ENCODE data around the gene SNTB2. TPM values are rescaled to one million over a fixed set of nuclear protein-coding genes. Genes with fewer than 3 reads are reported as not detected.

Gene SNTB2
- total and polyA plus RNA-seq, 2 of the 4 experiments (the other 2 are of a cell fraction) = 23.5 to 47.5 TPM

DNA sequence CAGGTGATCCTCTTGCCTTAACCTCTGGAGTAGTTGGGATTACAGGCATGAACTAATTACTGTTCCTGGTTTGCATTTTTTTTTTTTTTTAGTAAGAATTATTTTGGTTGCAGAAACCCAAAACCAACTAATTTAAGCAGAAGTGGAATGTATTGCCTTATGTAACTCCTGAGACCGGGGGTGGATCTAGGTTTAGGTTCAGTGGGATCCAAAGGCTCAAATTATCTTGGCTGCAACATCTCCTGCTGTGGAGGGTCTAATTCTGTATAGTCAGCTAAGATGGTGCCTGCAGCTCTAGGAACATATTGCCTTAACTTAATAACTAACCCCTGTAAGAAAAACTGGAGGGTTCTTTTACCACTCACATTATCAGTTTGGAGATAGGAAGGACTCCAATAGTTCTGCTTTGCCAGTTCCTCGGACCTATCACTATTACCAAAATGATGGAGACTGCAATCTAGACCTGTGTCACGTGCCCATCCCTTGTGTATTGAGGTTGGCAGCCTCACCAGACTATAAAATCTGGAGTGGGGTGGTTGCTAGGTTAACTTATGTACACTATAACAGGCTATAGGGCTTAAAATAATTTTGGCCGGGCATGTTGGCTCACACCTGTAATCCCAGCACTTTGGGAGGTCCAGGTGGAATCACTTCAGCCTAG lies 8.5 kb downstream of the SNTB2 start:
- dilution Hi-C loops (cut with HindIII; ENCODE audit: low sequenced_read_pairs, unreplicated experiment) = no loop called here

More for the DNA sequence above, 8.5 kb downstream of the SNTB2 start:
- Histone ChIP-seq H3K9ac (ENCODE audit: low read depth, low read length) (no peak overlapping the region), H2BK15ac (ENCODE audit: low read depth, low read length) (no peak overlapping the region; the same call in 2 of the 3 replicates), H3K27ac (ENCODE audit: insufficient read depth, low read length) (peak overlapping the region; percentile 40; the same call in 1 of the 2 replicates), H3K14ac (replicated peaks; ENCODE audit: low read depth, low read length) (peak overlapping the region; percentile 82), H2AFZ (replicated peaks; ENCODE audit: low read length, poor library complexity) (no peak overlapping the region), H3K18ac (ENCODE audit: low read depth, low read length) (peak overlapping the region; percentile 52; the same call in 1 of the 2 replicates), H2BK5ac (ENCODE audit: low read depth, low read length, poor library complexity, severe bottlenecking) (no peak overlapping the region), H3K9me3 (ENCODE audit: control insufficient read depth, insufficient read depth, low read length) (no peaks in the 10 kb centered on the region), H3K23ac (ENCODE audit: low read depth, low read length) (peak overlapping the region; percentile 84; the same call in 1 of the 2 replicates), H2BK20ac (ENCODE audit: low read depth, low read length) (0 out of 2 replicates have a peak overlapping the region, but pooled peaks have one; percentile 70), H3K4me1 (ENCODE audit: control insufficient read depth, insufficient read depth, low read length) (peaks cover 33% of the 10 kb centered on the region), H3K36me3 (ENCODE audit: control insufficient read depth, insufficient read depth, low read length) (0 out of 2 replicates have a peak, but pooled peaks cover 2% of the 10 kb centered on the region), H4K8ac (ENCODE audit: low read depth in 2 of 2, low read length in 2 of 2) (peak overlapping the region in 1 of 2 experiments; percentile 80; a peak in 1 of 4 replicates), H3K4me2 (ENCODE audit: low read depth, low read length) (peak overlapping the region; percentile 61; the same call in 1 of the 2 replicates), H3K79me1 (ENCODE audit: low read depth in 1 of 2, low read length in 2 of 2) (peaks cover 5 to 63% of the 10 kb centered on the region in 2 experiments), H3K27me3 (ENCODE audit: control insufficient read depth, insufficient read depth, low read length) (no peaks in the 10 kb centered on the region), H3K9me1 (ENCODE audit: insufficient read depth, low read length) (peaks cover 22% of the 10 kb centered on the region), H4K20me1 (ENCODE audit: insufficient read depth, low read length) (peaks cover 36% of the 10 kb centered on the region; the same call in 1 of the 2 replicates), H3K56ac (ENCODE audit: extremely low read depth, insufficient read depth, low read length) (no peak overlapping the region), H2AK5ac (ENCODE audit: low read depth, low read length) (peak overlapping the region; percentile 66; the same call in 1 of the 2 replicates), H3K4ac (ENCODE audit: low read depth, low read length) (peak overlapping the region; percentile 45; the same call in 1 of the 2 replicates), H2BK120ac (ENCODE audit: low read depth, low read length) (peak overlapping the region; percentile 72), H2AK9ac (replicated peaks; ENCODE audit: low read depth, low read length, poor library complexity) (no peak overlapping the region), H4K91ac (ENCODE audit: insufficient read depth, low read depth, low read length) (peak overlapping the region; percentile 71), H3K4me3 (ENCODE audit: insufficient read depth, low read depth, low read length) (no peak overlapping the region), H4K5ac (ENCODE audit: low read depth, low read length) (no peak overlapping the region)
- ChIA-PET CTCF (no interaction called here), POLR2A (ENCODE audit: unreplicated experiment) (interaction anchor here (0.7 kb wide), 1 partner anchor 40 kb away, joined by 6 read pairs; no protein-coding TSS in a partner anchor)
- WGBS, 2 experiments (ENCODE audit: extremely low coverage in 2 of 2, insufficient read length in 1 of 2) = no CpG with 5 or more reads among the region's 4 CpGs
- intact Hi-C loops (cut with micrococcal nuclease) = no loop called here
- no peak for TF ChIP-seq MXI1 (IDR thresholded peaks at IDR 0.05; ENCODE audit: borderline replicate concordance, low read depth, low read length)
- no peak for TF ChIP-seq RCOR1 (IDR thresholded peaks at IDR 0.05; ENCODE audit: insufficient replicate concordance, low read length)
- TF ChIP-seq MAFK (IDR thresholded peaks at IDR 0.05; ENCODE audit: low read depth, low read length) = no peak
- TF ChIP-seq RFX5 (IDR thresholded peaks at IDR 0.05; ENCODE audit: low read depth, low read length) = no peak
- no peak for TF ChIP-seq RAD21 (IDR thresholded peaks at IDR 0.05; ENCODE audit: low read length)
- in situ Hi-C loops (cut with MboI; ENCODE audit: low sequenced_read_pairs) = no loop called here
- DNase-seq = no peak
- BruUV-seq (replicated peaks) = no TSS peak
- no peak for ATAC-seq (ENCODE audit: low read depth)

Data from IMR-90 (cell line).